Measurements from ENCODE around the gene MYH11.

MYH11 gene

DNA sequence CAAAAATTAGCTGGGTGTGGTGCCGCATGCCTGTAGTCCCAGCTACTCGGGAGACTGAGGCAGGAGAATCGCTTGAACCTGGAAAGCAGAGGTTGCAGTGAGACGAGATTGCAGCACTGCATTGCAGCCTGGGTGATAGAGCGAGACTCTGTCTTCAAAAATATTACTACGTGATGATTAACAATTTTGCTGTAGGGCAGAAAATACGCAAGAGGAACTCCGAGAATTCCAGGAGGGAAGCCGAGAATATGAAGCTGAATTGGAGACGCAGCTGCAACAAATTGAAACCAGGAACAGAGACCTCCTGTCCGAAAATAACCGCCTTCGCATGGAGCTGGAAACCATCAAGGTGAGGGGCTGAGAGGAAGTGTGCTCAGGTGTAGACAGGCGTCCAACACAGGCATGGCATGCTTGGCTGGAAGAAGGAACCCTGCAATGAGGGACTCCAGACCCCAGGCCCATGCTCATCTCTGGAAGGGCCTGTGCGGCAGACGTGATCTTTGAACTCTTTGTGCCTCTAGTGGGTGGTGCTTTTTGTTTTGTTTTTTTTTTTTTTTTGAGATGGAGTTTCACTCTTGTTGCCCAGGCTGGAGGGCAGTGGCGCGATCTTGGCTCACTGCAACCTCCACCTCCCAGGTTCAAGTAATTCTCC lies 189.6 kb downstream of the MYH11 start:
- Histone ChIP-seq H3K9me3 (ENCODE audit: insufficient read depth, low read depth, low read length) (no peaks in the 10 kb centered on the region), H3K9me2 (replicated peaks; ENCODE audit: low read depth, low read length) (no peaks in the 10 kb centered on the region), H3K27me3 (ENCODE audit: insufficient read depth, low read length, poor library complexity, severe bottlenecking) (no peaks in the 10 kb centered on the region), H3K79me2 (ENCODE audit: insufficient read depth, low read length) (no peaks in the 10 kb centered on the region), H3K4me3 (ENCODE audit: low read length, poor library complexity, severe bottlenecking) (no peak overlapping the region), H2AFZ (ENCODE audit: low read length) (no peak overlapping the region), H3K4me2 (ENCODE audit: low read depth, low read length, poor library complexity, severe bottlenecking) (no peak overlapping the region), H3K4me1 (ENCODE audit: insufficient read depth, low read length, poor library complexity, severe bottlenecking) (no peaks in the 10 kb centered on the region), H3K36me3 (ENCODE audit: insufficient read depth, low read length) (peaks cover 53% of the 10 kb centered on the region; the same call in 1 of the 2 replicates), H3F3A (ENCODE audit: low read depth) (no peaks in the 10 kb centered on the region), H3K9ac (ENCODE audit: low read depth, low read length, poor library complexity, severe bottlenecking) (no peak overlapping the region), H4K20me1 (ENCODE audit: insufficient read depth, low read length, poor library complexity, severe bottlenecking) (no peaks in the 10 kb centered on the region)
- TF ChIP-seq, protein P1, sequence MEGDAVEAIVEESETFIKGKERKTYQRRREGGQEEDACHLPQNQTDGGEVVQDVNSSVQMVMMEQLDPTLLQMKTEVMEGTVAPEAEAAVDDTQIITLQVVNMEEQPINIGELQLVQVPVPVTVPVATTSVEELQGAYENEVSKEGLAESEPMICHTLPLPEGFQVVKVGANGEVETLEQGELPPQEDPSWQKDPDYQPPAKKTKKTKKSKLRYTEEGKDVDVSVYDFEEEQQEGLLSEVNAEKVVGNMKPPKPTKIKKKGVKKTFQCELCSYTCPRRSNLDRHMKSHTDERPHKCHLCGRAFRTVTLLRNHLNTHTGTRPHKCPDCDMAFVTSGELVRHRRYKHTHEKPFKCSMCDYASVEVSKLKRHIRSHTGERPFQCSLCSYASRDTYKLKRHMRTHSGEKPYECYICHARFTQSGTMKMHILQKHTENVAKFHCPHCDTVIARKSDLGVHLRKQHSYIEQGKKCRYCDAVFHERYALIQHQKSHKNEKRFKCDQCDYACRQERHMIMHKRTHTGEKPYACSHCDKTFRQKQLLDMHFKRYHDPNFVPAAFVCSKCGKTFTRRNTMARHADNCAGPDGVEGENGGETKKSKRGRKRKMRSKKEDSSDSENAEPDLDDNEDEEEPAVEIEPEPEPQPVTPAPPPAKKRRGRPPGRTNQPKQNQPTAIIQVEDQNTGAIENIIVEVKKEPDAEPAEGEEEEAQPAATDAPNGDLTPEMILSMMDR (conservative IDR thresholded peaks at IDR 0.05; ENCODE audit: low read length): no peak
- no peak for TF ChIP-seq EZH2phosphoT487 (IDR thresholded peaks at IDR 0.05; ENCODE audit: borderline replicate concordance)

DNA sequence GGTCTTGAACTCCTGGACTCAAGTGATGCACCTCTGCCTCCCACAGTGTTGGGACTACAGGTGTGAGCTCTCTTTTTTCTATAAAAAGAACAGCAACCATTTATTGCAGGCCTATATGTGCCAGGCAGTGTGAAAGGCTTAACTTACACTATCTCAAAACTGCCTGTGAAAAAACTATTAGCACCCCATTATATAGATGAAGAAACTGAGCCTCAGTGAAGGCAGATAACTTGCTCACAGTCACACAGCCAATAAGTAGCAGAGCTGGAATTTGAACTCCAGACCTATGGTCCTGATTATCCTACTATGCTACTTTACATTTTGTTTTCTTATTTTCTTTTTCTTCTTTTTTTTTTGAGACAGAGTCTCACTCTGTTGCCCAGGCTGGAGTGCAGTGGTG lies 191.7 kb downstream of the MYH11 start:
- no peaks in the 10 kb centered on the region for H3K9me3 ChIP-seq (ENCODE audit: insufficient read depth, low read depth, low read length)
- no peaks in the 10 kb centered on the region for H4K20me1 ChIP-seq (ENCODE audit: insufficient read depth, low read length, poor library complexity, severe bottlenecking)
- no peaks in the 10 kb centered on the region for H3K9me2 ChIP-seq (replicated peaks; ENCODE audit: low read depth, low read length)
- no peak overlapping the region for H3K9ac ChIP-seq (ENCODE audit: low read depth, low read length, poor library complexity, severe bottlenecking)
- peaks cover 39% of the 10 kb centered on the region; the same call in 1 of the 2 replicates for H3K36me3 ChIP-seq (ENCODE audit: insufficient read depth, low read length)
- H3K4me3 ChIP-seq (ENCODE audit: low read length, poor library complexity, severe bottlenecking): no peak overlapping the region
- TF ChIP-seq, protein P1 (conservative IDR thresholded peaks at IDR 0.05; ENCODE audit: low read length): no peak
- no peak for TF ChIP-seq EZH2phosphoT487 (IDR thresholded peaks at IDR 0.05; ENCODE audit: borderline replicate concordance)
- no peak overlapping the region for H2AFZ ChIP-seq (ENCODE audit: low read length)
- no peaks in the 10 kb centered on the region for H3K27me3 ChIP-seq (ENCODE audit: insufficient read depth, low read length, poor library complexity, severe bottlenecking)
- H3K4me1 ChIP-seq (ENCODE audit: insufficient read depth, low read length, poor library complexity, severe bottlenecking): no peaks in the 10 kb centered on the region
- no peaks in the 10 kb centered on the region for H3F3A ChIP-seq (ENCODE audit: low read depth)
- H3K79me2 ChIP-seq (ENCODE audit: insufficient read depth, low read length): peaks cover 17% of the 10 kb centered on the region; the same call in 1 of the 2 replicates
- H3K4me2 ChIP-seq (ENCODE audit: low read depth, low read length, poor library complexity, severe bottlenecking): no peak overlapping the region

DNA sequence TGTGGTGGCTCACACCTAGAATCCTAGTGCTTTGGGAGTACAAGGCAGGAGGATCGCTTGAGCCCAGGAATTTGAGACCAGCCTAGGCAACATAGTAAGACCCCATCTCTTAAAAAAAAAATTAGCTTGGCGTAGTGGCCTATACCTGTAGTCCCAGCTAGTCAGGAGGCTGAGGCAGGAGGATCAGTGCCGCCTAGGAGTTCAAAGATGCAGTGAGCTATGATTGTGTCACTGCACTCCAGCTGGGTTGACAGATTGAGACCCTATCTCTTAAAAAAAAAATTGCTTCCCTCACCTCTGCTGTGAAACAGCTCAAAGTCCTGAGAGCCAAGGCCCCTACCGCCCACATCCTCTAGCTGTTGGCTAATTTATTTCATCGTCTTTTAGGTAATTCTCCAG lies 196.6 kb downstream of the MYH11 start:
- no peaks in the 10 kb centered on the region for H3K9me2 ChIP-seq (replicated peaks; ENCODE audit: low read depth, low read length)
- H3F3A ChIP-seq (ENCODE audit: low read depth): no peaks in the 10 kb centered on the region
- no peak for TF ChIP-seq EZH2phosphoT487 (IDR thresholded peaks at IDR 0.05; ENCODE audit: borderline replicate concordance)
- TF ChIP-seq, protein P1 (conservative IDR thresholded peaks at IDR 0.05; ENCODE audit: low read length): no peak
- H3K79me2 ChIP-seq (ENCODE audit: insufficient read depth, low read length): peaks cover 49% of the 10 kb centered on the region
- H3K9me3 ChIP-seq (ENCODE audit: insufficient read depth, low read depth, low read length): no peaks in the 10 kb centered on the region
- H3K4me3 ChIP-seq (ENCODE audit: low read length, poor library complexity, severe bottlenecking): no peak overlapping the region
- no peaks in the 10 kb centered on the region for H4K20me1 ChIP-seq (ENCODE audit: insufficient read depth, low read length, poor library complexity, severe bottlenecking)
- H3K36me3 ChIP-seq (ENCODE audit: insufficient read depth, low read length): peaks cover 6% of the 10 kb centered on the region; the same call in 1 of the 2 replicates
- H2AFZ ChIP-seq (ENCODE audit: low read length): no peak overlapping the region
- no peaks in the 10 kb centered on the region for H3K4me1 ChIP-seq (ENCODE audit: insufficient read depth, low read length, poor library complexity, severe bottlenecking)
- no peaks in the 10 kb centered on the region for H3K27me3 ChIP-seq (ENCODE audit: insufficient read depth, low read length, poor library complexity, severe bottlenecking)
- H3K9ac ChIP-seq (ENCODE audit: low read depth, low read length, poor library complexity, severe bottlenecking): no peak overlapping the region
- H3K4me2 ChIP-seq (ENCODE audit: low read depth, low read length, poor library complexity, severe bottlenecking): no peak overlapping the region

Data from Loucy (cell line).